DND-41 (cell line): Measurements from ENCODE around the gene SORBS1.

Experiments
- CTCF ChIP-seq: IDR thresholded peaks from 2 replicates; pipeline ENCODE4 v1.5.1; 2012; ENCODE audit warnings: borderline replicate concordance, low read length, moderate library complexity, mild to moderate bottlenecking; ENCODE audit not compliant: poor library complexity, severe bottlenecking; ENCODE audit errors: extremely low read depth
- EZH2 ChIP-seq: IDR thresholded peaks from 3 replicates; pipeline ENCODE4 v1.6.1; 2012; ENCODE audit warnings: borderline replicate concordance, low read depth, mild to moderate bottlenecking, moderate library complexity, low read length, inconsistent platforms; ENCODE audit not compliant: severe bottlenecking

GRCh38 chr10:95337423-95338160 is 223.6 kb downstream of the SORBS1 start:
- TF ChIP-seq EZH2 (no peak), CTCF (no peak)
